ENCODE results near the gene PSD4.

DNA sequence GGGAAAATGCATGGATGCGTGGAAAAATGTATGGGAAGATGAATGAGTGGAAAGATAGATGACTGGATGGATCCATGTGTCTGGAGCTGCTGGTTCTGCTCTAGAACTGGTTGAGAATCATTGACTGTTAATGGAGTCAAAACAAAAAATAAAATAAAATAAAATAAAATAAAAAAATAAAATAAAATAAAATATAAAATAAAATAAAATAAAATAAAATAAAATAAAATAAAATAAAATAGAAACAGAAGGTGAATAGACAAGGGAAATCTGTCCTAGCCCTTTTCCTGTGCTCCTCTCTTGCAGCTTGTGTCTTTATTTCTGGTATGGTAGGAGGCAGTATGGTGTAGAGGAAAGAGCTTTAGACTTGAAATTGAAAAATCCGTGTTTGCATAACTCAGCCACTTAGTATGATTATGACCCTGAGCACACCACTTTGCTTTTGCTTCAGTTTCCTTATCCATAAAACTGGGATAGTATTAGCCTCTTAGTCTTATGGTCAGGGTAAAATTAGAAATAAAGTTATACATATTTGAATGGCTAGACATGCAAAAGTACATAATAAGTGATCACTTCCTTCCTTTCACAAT is 51.0 kb downstream of the PSD4 start:
- TF ChIP-seq, protein P1, sequence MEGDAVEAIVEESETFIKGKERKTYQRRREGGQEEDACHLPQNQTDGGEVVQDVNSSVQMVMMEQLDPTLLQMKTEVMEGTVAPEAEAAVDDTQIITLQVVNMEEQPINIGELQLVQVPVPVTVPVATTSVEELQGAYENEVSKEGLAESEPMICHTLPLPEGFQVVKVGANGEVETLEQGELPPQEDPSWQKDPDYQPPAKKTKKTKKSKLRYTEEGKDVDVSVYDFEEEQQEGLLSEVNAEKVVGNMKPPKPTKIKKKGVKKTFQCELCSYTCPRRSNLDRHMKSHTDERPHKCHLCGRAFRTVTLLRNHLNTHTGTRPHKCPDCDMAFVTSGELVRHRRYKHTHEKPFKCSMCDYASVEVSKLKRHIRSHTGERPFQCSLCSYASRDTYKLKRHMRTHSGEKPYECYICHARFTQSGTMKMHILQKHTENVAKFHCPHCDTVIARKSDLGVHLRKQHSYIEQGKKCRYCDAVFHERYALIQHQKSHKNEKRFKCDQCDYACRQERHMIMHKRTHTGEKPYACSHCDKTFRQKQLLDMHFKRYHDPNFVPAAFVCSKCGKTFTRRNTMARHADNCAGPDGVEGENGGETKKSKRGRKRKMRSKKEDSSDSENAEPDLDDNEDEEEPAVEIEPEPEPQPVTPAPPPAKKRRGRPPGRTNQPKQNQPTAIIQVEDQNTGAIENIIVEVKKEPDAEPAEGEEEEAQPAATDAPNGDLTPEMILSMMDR (IDR thresholded peaks at IDR 0.05): no peak
- TF ChIP-seq POLR2A (IDR thresholded peaks at IDR 0.05): no peak

Measured in adrenal gland (tissue), 5 donors.